NCI-H2227 (cell line): Measurements from ENCODE around the gene STX1A.
A peak's percentile ranks its signal among the peaks of the same experiment; 100 is the strongest.
"Not testable (repeated sequence)": the region's sequence is repeated elsewhere in the genome, so short reads cannot be mapped to it uniquely, and the experiment has no call there.

ENCODE experiments used
- DNase-seq: peaks from one replicate; lab custom pipeline; 2025; ENCODE audit not compliant: unreplicated experiment; lab: John Stamatoyannopoulos, UW

The STX1A gene

DNA sequence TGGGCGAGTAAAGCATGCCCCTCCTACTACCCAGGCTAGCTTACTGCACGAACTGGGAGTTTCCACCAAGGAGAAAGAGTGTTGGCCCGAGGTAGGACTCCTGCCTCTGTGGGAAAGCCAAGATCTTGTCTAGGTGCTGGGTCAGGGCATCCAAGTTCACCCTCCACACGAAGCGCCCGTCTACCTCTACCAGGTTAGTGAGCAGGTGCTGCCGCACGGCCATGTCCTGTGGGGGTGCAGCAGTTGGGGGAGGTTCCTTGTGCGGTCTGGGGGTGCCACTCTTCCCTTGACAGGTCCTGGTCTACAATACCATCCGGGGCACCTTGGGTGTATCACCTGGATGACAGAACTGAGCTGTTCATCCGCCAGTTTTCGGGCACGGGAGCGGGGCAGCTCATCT lies 17.4 kb upstream of the STX1A start:
- no peak for DNase-seq

DNA sequence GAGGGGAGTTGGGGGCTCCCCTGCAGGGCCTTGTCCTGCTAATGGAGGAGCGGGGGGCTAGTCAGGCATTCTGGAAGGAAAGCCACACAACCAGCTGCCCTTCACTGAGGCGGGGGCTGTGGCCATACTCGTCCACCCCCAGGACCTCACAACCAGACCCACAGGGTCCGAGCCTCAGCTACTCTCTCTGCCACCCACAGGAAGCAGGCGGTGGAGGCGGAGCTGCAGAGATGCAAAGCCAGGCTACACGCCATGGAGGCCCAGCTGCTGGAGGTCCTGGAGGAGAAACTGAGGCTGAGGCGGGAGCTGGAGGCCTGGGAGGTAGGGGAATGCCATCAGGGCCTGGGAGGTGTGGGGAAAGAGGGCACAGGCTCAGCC lies 16.0 kb upstream of the STX1A start:
- DNase-seq: no peak

DNA sequence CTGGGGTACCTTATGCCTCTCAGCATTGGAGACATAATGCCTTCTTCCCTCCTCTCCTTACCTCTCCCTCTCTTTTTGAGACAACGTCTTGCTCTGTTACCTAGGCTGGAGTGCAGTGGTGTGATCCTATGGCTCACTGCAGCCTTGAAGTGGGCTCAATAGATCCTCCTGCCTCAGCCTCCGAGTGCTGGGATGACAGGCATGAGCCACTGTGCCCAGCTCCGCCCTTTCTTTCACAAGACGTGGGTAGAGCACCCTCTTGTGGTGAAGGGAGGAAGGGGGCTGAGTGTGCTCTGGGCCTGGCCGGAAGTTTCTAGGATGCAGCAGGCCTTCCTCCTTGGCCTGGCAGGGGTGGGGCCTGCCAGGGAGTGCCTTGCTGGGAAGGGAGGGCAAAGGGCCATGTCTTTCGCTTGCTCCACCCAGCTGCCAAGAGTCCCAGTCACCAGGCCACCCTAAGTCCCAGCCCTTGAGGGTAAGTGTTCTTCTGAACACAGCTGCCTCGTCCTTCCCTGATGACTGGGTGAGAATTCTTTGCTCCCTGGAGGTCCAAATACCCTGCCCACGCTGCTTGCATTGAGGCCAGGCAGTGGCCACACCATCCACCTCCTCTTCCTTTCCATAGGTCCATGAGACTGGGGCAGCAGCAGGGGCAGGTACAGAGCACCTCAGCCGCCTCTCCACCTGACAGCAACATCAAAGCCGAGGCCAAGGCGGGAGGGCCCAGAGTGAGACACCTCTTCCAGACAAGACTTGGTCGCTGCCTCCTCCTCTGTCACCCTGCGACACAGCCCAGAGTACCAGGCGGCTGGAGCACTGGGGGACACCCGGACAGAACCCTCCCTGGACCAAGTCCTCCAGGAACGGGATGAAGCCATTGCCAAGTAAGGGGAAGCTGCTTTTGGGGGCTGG lies 15.4 kb upstream of the STX1A start:
- DNase-seq: peak; percentile 87

DNA sequence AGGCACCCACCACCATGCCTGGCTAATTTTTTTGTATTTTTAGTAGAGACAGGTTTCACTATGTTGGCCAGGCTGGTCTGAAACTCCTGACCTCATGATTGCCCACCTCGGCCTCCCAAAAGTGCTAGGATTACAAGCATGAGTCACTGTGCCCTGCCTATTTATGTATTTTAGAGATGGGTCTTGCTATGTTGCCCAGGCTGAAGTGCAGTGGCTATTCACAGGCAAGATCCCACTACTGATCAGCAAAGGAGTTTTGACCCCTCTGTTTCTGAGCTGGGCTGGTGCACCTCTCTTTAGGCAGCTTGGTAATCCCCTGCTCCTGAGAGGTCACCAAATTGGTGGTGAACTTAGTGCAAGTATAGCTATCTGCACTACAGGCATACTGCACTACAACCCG lies 12.9 kb upstream of the STX1A start:
- DNase-seq: no peak

DNA sequence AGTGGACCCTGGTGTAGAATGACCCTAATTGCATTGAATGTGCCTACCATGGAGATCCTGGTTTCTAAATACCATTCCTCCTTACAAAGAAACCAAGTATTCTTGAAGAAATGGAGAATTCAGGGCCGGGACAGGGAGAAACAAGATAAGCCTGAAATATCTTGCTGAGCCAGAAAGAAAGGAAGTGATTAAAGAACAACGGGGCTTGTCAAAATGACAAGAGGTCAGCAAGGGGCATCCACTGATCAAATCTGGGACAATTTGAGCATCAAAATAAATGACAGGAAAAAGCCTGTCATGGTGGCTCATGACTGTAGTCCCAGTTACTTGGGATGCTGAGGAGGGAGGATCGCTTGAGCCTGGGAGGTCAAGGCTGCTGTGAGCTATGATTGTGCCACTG lies 11.0 kb upstream of the STX1A start:
- no peak for DNase-seq

DNA sequence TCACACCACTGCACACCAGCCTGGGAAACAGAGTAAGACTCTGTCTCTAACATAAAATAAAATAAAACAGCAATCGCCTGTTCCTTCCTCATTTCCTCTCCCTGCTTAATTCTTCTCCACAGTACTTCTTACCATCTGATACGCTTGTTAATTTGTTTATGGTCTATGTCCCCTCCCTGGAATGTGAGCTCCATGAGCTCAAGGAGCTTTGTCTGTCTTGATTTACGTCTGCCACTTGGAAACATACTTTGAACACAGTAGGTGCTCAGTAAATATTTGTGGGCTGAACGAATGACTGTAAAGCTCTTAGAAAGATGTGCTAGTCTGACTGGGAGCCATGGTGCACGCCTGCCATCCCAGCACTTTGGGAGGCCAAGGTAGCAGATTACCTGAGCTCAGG lies 9.1 kb upstream of the STX1A start:
- no peak for DNase-seq

DNA sequence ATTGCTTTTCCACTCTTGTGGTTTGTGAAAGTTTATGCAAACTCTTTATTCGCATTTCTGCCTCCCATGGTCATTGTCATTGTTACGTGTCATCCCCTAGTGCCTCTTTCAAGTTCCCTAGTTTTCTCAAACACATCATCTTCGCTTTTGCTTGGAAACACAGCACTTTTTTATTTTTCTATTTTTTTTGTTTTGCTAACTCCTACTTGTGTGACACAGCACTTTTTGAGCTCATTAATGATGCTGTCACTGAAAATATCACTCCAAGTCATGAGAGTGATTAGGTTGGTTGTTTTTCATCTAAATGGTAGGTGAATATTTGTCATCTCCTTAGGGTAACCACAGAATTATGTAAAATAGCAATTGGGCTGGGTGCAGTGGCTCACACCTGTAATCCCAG lies 8.5 kb upstream of the STX1A start:
- no peak for DNase-seq

DNA sequence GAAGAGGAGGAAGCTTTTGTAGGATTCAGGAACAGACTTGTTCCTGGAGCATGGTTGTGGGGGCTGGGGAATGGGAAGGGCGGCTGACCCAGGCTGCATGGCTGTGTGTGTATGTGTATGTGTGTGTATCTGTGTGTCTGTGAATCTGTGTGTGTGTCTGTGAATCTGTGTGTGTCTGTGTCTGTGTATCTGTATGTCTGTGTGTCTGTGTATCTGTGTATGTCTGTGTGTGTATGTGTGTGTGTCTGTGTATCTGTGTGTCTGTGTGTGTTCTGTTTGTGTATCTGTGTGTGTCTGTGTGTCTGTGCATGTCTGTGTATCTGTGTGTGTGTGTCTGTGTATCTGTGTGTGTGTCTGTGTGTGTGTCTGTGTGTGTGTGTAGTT lies 6.6 kb upstream of the STX1A start:
- no peak for DNase-seq

DNA sequence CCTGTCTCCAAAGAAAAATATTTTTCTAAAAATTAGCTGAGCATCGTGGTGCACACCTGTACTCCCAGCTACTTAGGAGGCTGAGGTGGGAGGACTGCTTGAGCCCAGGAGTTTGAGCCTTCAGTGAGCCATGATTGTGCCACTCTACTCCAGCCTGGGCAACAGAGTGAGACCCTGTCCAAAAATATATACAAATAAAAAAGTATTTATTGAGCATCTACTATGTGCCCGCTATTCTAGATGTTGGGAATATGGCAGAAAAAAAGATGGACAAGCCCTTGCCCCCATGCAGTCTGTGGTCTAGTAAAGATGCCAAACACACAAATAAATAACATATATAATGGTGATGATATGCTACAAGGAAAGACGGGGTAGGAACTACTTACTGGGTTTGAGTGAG lies 4.3 kb upstream of the STX1A start:
- no peak for DNase-seq

DNA sequence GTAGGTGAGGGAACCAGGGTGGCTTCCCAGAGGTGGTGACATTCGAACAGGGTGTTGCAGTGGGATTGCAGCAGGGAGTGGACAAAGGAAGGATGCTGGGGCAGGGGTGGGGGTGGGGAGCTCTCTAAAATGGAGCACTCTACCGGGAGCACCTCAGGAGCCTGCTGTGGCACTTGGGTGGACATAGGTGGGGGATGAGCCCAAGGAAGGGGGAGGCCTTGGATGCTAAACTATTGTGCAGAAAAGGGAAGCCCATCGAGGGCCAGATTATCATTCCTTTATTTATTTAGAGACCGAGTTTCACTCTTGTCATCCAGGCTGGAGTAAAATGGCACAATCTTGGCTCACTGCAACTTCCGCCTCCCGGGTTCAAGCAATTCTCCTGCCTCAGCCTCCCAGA lies 3.3 kb upstream of the STX1A start:
- DNase-seq: no peak

DNA sequence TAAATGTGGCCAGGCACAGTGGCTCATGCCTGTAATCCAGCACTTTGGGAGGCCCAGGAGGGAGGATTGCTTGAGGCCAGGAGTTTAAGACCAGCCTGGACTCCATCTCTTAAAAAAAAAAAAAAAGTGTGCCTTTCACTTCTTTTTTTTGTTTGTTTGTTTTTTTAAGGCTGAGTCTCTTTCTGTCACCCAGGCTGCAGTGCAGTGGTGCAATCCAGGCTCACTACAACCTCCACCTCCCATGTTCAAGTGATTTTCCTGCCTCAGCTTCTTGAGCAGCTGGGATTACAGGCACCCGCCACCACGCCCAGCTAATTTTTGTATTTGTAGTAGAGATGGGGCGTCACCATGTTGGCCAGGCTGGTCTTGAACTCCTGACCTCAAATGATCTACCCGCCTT lies 2.7 kb upstream of the STX1A start:
- DNase-seq: not testable (repeated sequence)

DNA sequence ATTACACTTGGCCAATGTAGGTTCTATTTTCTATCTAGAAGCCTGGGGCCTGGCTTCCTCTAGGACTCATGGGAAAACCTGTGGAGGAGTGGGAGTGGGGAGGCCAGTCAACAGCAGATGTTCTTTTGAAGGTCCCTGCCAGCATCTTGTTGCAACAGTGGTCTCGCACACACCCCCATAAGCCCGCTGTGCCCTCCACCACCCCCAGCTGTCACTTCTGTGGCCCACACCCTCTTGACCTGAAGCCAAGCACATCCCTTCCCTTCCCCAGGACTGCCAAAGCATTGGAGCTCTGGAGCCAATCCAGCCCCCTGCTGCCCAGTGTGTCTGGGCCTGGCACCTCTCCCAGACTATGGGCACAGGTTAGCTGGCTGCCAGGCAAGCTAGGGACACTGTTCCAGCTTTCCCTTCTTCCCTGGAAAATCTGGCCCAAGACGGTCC lies 1.9 kb upstream of the STX1A start:
- DNase-seq: no peak

DNA sequence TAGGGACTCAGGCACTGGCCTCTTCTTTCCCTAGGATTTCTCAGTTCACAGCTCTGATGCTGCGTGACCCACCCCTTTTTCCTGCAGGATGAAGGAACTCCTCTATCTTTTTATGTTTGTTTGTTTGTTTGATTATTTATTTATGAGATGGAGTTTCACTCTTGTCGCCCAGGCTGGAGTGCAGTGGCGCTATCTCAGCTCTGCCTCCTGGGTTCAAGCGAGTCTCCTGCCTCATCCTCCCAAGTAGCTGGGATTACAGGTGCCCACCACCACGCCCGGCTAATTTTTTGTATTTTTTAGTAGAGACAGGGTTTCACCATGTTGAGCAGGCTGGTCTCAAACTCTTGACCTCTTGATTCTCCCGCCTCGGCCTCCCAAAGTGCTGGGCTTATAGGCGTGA lies 974 bp upstream of the STX1A start:
- DNase-seq: not testable (repeated sequence)

DNA sequence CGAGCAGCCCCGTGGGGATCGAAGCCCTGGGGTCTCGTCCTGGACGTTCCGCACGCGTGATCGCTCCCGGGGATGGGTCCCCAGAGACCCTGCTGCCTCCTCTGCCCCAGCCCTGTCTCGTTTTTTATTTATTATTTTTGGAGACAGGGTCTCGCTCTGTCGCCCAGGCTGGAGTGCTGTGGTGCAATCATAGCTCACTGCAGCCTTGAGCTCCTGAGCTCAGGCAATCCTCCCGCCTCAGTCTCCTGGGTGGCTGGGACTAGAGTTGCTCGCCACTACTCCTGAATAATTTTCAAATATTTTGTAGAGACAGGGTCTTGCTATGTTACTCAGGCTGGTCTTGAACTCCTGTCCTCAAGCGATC lies 319 bp upstream of the STX1A start:
- DNase-seq: no peak

DNA sequence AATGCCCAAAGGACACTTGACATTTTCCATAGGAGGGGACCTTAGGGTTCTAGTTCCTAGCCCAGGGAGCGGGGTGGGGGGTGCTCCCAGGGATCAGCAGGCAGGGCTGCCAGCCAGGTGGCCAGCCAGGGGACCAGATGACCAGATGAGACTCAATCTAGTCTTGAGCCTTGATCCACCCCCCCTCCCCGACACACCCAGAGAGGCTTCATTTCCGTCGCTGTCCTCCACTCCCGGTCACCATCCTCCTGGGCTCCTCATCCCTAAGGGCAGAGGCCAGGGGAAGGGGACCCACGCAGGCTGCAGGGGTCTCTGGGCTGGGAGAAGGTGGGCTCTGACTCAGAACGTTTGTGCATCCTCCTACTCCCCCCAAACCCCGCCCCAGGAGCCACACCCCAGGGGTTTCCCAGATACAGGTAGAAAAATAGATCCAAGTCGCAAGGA lies 1.0 kb downstream of the STX1A start:
- DNase-seq: no peak

DNA sequence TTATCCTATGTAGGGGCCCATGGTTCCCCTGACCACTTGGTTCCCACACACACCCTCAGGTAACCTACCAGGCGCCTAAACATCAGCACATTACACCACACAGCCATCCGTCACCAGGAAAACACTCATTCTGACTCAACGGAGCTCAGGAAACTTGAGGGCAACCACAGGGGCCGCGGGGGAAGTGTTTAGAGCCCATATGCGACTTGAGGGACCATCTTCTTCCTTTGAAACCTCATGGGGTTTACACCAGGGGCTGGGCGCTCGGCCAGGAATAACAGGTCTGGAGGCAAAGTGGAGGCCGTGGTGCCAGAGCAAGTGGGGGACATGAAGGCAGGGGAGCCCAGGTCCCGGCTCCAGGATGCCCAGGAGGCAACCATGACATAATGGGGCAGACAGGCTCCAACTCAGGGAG lies 1.5 kb downstream of the STX1A start:
- no peak for DNase-seq

DNA sequence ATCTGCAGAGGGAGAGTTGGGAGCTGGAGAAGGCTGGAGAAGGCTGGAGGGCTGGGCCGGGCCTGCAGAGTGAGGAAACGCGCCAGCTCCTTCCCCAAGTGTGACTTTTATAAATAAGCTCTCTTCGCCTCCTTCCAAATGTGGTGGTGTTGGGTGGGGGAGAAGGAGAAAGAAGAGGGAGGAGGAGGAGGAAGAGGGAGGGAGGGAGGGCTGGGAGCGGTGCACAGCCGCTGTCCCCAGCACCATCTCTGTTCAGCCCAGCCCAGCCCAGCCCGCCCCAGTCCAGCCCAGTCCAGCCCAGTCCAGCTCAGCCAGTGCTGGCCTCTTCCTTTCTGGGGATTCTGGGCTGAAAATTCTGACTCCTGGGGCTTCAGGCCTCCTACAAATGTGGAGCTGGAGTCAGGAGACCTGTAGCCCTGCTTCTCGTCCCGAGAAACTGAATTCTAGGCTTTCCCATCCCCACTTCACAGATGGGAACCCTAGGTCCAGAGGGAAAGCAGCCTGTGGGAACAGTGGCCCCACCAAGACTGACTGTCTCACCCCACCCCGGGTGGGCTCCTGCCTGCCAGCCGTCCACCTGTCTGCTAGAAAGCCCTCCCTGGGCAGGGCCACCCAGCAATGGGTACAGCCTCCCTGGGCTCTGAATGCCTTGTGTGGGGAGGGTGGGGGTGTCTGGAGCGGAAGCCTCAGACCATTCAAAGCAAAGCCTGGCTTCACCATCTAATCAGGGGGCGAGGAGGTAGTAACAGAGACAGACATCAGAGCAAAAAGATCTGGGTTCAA lies 2.3 kb downstream of the STX1A start:
- no peak for DNase-seq

DNA sequence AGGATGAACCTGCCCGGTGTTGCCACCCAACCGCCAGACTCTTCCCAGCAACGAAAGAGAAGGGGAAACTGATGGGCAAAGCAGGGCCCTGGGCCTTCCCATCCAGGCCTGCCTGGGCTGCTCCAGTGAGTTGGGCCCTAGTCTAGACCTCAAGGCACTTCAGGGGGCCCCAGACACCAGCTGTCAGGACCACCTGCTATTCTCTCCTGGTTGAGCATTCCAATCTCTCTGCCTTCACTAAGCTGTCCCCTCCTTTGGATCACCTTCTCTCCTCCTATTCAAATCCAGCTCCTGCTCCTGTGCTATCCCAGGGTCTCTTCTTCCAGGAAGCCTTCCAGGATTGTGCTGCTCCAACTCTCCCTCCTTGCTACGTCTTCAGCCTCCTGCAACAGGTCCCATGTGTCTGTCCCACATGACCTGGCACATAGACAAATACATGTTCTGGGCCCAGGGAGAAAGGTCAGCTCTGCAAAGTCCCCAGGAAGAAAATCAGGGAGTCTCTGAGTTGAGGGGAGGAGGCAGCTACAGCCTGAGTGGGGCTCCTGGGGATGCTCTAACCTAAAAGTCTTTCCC lies 3.1 kb downstream of the STX1A start:
- no peak for DNase-seq

DNA sequence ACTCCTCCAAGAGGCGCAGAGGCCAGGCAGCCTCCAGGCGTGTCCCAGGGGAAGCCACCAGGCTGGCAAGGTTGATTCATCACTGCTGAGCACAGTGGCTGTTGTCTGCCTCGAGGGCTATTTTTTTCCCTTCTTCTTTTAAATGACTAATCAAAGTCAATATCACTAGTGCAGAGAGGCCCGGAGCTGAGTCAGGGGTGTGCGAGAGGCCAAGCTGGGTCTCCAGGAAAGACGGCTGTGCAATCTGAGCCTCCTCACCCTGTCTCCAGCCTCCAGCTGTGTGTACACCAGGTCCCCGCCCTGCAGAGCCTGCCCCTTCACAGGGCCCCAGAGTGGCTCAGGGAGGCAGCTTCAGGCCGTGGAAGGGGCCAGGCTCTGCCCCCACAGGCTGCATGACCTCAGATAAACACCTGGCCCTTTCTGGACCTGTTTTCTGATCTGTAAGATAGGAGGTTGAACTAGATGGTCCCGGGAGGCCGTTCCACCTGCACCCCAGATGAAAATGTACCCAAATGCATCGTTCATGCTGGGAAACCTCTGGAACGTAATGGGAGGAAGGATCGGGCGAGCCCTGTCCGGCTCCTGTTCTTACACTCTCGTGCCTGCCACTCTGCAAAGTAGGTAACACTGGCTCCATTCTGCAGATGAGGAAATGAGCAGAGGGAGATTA lies 3.7 kb downstream of the STX1A start:
- DNase-seq: no peak

DNA sequence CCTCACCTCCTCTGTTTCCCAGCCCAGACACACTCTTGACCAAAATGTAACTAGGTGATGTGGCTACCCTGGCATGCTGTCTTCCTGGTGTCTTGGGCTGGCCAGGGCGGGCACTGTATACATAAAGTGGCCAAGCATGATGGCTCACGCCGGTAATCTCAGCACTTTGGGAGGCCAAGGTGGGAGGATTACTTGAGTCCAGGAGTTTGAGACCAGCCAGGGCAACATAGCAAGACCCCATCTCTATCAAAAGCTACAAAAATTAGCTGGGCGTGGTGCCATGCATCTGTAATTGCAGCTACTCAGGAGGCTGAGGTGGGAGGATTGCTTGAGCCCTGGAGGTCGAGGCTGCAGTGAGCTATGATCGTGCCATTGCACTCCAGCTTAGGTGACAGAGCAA lies 6.2 kb downstream of the STX1A start:
- not testable (repeated sequence) for DNase-seq

DNA sequence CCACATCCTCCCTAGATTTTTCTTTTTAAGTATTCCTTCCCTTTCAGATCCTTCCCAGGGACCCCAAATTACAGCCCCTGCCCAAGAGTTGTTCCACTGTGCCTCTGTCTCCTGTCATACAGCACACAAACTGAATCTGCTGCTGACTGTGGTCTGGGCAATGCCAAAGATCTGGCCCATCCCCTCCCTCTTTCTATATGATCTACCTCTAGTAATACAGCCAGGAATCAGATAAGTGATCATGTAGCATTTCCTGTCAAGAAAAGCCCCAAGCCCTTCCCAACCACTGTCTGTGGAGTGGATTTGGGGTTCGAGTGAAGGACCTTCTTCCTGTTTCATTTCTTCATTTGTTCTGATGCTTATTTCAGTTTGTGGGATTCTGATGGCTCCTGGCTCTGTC lies 6.7 kb downstream of the STX1A start:
- DNase-seq: no peak
